T-helper 1 cell (primary cell): ENCODE results near the gene OLIG2.
A peak's percentile ranks its signal among the peaks of the same experiment; 100 is the strongest.

Experiments used
- DNase-seq, 5 donors: peaks; one replicate each; pipeline ENCODE4 v3.0.0-alpha.2; 2012 to 2020

Gene OLIG2

DNA sequence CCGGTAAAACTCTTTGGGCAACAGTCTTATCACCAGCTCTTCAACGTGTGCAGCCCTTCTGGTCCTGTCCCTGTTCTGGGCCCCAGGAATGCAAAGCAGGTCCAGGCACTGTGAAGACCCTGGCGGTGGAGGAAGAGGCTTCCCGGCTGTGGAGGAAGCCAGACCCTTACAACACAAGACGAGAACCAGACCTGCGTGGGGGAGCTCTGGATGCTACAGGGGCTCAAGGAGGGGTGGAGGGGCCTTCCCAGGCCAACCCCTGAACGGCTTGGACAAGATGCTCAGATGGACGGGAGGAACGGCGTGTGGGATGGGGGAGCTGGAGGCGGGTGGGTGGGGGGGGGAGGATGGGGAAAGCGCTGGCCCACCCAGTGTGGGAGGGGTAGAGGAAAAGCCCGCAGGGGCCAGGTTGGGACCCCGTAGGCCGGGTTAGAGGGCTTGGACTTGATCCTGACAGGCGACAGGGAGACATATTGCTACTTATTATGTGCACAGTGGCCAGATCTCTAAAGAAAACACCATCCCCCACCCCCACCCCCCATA, 5.1 kb upstream of the OLIG2 start:
- DNase-seq: no peak

DNA sequence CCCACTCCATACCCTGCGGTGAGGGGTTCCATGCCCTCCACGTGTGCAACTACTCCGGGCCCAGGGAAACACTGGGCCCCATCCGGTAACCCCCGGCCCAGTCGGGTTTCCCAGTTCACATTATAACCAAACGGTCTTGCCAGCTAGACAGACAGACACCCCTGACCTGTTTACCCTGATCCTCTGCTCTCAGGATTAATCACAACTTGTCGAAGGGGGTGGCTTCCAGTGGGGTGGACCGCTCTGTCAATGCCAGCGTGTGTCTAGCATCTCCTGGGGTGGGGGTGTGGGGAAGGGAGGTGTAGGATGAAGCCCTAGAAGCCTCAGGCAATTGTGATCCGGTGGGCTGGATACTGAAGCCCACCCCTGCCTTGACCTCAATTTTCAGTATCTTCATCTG, 4.6 kb upstream of the OLIG2 start:
- no peak for DNase-seq

DNA sequence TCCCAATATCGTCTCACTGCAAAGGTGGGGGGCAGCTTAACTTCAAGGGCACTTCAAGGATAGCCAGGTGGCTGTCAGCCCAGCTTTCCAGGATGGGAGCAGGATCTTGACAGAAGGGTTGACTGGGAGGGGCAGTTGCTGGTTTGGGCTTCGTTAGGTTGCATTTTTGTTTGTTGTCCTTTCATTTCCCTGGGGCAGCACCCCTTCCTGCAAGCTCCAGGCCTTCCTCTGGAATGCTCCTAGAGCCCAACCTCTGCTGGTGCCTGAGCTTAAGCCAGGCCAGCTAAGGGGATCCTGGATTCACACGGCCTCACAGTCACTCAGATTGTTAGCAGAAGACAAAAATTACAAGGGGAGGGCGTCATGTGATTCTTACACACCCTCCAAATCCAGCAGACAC, 4.1 kb upstream of the OLIG2 start:
- no peak for DNase-seq

DNA sequence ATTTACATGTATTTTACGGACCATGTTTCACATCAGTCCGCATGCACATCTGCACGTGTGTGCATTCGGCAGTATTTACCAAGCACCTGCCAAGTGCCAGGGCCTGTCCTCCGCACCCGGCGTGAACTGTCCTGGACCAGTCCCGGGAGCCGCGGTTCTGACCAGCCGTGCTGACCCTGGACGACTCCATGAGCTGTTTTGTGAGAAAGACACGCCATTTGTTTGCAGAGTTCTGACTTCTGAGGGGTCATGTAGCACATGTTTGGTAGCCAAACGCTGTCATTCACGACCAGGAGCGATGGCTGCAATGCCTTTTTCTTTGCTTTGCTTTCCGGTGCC, 3.3 kb upstream of the OLIG2 start:
- no peak for DNase-seq

DNA sequence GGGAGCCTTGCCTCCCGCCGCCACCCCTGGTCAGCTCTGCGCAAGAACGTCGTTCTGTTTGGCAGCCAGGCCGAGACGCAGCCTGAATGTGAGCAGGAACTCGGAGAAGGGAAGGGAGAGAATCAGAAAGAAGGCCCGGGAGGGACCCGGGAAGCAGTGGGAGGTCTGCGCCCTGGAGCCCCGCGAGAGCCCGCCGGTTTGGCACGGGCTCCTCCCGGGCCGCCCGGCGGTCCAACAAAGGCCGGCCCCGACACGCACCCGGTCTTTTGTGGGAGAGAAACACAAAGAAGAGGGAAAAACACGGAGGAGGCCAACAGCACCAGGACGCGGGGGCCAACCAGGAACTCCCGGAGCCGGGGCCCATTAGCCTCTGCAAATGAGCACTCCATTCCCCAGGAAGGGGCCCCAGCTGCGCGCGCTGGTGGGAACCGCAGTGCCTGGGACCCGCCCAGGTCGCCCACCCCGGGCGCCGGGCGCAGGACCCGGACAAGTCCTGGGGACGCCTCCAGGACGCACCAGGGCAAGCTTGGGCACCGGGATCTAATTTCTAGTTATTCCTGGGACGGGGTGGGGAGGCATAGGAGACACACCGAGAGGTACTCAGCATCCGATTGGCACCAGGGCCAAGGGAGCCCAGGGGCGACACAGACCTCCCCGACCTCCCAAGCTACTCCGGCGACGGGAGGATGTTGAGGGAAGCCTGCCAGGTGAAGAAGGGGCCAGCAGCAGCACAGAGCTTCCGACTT, 2.7 kb upstream of the OLIG2 start:
- no peak for DNase-seq

DNA sequence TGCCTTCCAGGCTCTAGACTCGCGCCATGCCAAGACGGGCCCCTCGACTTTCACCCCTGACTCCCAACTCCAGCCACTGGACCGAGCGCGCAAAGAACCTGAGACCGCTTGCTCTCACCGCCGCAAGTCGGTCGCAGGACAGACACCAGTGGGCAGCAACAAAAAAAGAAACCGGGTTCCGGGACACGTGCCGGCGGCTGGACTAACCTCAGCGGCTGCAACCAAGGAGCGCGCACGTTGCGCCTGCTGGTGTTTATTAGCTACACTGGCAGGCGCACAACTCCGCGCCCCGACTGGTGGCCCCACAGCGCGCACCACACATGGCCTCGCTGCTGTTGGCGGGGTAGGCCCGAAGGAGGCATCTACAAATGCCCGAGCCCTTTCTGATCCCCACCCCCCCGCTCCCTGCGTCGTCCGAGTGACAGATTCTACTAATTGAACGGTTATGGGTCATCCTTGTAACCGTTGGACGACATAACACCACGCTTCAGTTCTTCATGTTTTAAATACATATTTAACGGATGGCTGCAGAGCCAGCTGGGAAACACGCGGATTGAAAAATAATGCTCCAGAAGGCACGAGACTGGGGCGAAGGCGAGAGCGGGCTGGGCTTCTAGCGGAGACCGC, 2.0 kb upstream of the OLIG2 start:
- no peak for DNase-seq

DNA sequence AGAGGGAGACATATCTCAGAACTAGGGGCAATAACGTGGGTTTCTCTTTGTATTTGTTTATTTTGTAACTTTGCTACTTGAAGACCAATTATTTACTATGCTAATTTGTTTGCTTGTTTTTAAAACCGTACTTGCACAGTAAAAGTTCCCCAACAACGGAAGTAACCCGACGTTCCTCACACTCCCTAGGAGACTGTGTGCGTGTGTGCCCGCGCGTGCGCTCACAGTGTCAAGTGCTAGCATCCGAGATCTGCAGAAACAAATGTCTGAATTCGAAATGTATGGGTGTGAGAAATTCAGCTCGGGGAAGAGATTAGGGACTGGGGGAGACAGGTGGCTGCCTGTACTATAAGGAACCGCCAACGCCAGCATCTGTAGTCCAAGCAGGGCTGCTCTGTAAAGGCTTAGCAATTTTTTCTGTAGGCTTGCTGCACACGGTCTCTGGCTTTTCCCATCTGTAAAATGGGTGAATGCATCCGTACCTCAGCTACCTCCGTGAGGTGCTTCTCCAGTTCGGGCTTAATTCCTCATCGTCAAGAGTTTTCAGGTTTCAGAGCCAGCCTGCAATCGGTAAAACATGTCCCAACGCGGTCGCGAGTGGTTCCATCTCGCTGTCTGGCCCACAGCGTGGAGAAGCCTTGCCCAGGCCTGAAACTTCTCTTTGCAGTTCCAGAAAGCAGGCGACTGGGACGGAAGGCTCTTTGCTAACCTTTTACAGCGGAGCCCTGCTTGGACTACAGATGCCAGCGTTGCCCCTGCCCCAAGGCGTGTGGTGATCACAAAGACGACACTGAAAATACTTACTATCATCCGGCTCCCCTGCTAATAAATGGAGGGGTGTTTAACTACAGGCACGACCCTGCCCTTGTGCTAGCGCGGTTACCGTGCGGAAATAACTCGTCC, 1.3 kb upstream of the OLIG2 start:
- DNase-seq: no peak

DNA sequence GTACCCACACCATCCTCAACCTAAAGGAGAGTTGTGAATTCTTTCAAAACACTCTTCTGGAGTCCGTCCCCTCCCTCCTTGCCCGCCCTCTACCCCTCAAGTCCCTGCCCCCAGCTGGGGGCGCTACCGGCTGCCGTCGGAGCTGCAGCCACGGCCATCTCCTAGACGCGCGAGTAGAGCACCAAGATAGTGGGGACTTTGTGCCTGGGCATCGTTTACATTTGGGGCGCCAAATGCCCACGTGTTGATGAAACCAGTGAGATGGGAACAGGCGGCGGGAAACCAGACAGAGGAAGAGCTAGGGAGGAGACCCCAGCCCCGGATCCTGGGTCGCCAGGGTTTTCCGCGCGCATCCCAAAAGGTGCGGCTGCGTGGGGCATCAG, 638 bp upstream of the OLIG2 start:
- DNase-seq: no peak

DNA sequence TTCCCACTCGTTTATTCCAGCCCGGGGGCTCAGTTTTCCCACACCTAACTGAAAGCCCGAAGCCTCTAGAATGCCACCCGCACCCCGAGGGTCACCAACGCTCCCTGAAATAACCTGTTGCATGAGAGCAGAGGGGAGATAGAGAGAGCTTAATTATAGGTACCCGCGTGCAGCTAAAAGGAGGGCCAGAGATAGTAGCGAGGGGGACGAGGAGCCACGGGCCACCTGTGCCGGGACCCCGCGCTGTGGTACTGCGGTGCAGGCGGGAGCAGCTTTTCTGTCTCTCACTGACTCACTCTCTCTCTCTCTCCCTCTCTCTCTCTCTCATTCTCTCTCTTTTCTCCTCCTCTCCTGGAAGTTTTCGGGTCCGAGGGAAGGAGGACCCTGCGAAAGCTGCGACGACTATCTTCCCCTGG, 716 bp downstream of the OLIG2 start:
- DNase-seq: no peak

DNA sequence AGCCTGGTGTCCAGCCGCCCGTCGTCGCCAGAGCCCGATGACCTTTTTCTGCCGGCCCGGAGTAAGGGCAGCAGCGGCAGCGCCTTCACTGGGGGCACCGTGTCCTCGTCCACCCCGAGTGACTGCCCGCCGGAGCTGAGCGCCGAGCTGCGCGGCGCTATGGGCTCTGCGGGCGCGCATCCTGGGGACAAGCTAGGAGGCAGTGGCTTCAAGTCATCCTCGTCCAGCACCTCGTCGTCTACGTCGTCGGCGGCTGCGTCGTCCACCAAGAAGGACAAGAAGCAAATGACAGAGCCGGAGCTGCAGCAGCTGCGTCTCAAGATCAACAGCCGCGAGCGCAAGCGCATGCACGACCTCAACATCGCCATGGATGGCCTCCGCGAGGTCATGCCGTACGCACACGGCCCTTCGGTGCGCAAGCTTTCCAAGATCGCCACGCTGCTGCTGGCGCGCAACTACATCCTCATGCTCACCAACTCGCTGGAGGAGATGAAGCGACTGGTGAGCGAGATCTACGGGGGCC, 1.2 kb downstream of the OLIG2 start:
- DNase-seq: peak in 1 of 5 donors; percentile 15

DNA sequence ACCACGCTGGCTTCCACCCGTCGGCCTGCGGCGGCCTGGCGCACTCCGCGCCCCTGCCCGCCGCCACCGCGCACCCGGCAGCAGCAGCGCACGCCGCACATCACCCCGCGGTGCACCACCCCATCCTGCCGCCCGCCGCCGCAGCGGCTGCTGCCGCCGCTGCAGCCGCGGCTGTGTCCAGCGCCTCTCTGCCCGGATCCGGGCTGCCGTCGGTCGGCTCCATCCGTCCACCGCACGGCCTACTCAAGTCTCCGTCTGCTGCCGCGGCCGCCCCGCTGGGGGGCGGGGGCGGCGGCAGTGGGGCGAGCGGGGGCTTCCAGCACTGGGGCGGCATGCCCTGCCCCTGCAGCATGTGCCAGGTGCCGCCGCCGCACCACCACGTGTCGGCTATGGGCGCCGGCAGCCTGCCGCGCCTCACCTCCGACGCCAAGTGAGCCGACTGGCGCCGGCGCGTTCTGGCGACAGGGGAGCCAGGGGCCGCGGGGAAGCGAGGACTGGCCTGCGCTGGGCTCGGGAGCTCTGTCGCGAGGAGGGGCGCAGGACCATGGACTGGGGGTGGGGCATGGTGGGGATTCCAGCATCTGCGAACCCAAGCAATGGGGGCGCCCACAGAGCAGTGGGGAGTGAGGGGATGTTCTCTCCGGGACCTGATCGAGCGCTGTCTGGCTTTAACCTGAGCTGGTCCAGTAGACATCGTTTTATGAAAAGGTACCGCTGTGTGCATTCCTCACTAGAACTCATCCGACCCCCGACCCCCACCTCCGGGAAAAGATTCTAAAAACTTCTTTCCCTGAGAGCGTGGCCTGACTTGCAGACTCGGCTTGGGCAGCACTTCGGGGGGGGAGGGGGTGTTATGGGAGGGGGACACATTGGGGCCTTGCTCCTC, 1.9 kb downstream of the OLIG2 start:
- no peak for DNase-seq

DNA sequence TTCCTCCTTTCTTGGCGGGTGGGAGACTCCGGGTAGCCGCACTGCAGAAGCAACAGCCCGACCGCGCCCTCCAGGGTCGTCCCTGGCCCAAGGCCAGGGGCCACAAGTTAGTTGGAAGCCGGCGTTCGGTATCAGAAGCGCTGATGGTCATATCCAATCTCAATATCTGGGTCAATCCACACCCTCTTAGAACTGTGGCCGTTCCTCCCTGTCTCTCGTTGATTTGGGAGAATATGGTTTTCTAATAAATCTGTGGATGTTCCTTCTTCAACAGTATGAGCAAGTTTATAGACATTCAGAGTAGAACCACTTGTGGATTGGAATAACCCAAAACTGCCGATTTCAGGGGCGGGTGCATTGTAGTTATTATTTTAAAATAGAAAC, 2.5 kb downstream of the OLIG2 start:
- DNase-seq: no peak

DNA sequence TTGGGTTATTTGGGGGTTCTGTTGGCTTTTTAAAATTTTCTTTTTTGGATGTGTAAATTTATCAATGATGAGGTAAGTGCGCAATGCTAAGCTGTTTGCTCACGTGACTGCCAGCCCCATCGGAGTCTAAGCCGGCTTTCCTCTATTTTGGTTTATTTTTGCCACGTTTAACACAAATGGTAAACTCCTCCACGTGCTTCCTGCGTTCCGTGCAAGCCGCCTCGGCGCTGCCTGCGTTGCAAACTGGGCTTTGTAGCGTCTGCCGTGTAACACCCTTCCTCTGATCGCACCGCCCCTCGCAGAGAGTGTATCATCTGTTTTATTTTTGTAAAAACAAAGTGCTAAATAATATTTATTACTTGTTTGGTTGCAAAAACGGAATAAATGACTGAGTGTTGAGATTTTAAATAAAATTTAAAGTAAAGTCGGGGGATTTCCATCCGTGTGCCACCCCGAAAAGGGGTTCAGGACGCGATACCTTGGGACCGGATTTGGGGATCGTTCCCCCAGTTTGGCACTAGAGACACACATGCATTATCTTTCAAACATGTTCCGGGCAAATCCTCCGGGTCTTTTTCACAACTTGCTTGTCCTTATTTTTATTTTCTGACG, 3.1 kb downstream of the OLIG2 start:
- peak in 1 of 5 donors; percentile 15 for DNase-seq

DNA sequence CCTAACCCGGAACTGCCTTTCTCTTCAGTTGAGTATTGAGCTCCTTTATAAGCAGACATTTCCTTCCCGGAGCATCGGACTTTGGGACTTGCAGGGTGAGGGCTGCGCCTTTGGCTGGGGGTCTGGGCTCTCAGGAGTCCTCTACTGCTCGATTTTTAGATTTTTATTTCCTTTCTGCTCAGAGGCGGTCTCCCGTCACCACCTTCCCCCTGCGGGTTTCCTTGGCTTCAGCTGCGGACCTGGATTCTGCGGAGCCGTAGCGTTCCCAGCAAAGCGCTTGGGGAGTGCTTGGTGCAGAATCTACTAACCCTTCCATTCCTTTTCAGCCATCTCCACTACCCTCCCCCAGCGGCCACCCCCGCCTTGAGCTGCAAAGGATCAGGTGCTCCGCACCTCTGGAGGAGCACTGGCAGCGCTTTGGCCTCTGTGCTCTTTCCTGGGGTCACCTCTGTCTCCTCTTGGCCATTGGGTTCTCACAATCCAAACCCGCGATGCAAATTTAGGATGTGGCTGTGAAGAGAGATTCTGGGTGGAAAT, 3.7 kb downstream of the OLIG2 start:
- DNase-seq: no peak

DNA sequence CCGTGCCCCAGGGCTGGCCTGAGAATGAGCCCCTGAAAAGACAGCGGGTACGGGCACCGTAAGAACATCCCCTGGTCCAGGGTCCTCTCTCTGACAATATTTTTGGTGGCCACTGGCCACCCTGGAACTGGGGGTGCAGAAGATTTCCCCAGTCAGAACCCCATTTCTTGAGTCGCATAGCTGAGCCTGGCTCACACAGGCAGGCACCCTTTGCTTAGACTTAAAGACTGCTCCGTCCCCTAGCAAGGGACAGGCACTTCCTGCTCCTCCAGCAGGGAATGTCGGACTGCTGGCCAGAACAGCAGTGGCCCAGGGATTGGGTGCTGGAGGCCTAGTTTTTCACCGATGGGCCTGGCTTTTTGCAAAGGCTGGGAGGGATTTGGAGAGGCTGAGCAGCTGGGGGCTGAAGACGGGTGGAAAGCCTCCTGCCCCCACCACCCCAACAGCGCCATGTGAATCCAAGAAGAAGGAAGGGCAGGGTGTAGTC, 4.3 kb downstream of the OLIG2 start:
- no peak for DNase-seq

DNA sequence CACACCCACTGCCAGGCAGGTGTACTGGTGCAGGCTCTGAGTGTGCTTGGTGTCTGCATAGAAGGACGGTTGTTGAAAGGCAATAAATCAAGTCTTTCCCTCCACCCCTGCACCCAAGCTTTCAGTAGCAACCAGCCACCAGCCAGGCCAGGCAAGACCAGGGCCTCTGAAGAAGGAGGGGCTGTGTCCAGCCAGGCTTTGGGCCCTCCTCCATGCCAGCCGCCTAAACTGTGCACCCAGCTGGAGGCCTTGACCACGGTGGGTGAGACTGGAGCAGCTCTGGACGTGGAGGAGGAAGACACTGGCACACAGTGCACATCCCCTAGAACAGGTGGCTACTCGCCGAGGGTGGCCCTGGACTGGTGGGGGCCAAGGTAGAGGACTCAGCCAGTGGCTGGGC, 4.9 kb downstream of the OLIG2 start:
- DNase-seq: no peak

DNA sequence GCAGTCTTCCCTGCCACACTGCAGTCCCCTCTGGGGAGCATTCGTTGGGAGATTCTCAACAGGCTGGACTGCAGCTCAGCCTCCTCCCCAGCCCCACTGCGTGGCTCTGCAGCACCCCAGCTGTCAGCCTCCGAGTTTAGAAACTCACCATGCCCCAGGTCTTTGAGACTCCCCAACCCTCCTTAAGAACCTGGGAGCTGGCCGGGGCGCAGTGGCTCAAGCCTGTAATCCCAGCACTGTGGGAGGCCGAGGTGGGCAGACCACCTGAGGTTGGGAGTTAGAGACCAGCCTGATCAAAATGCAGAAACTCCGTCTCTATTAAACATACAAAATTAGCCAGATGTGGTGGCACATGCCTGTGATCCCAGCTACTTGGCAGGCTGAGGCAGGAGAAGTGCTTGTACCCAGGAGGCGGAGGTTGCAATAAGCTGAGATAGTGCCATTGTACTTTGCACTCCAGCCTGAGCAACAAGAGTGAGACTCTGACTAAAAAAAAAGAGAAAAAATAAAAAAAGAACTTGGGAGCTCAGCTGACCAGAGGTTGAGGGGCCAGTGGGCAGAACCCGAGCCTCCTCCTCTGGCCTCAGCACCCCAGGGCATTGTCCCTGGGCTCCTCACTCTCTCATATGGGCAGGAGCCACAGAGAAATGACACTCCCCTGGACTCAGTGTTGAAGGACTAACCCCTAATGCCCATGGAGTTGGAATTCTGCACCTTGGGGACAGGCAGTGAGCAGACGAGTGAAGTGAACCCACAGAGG, 5.6 kb downstream of the OLIG2 start:
- DNase-seq: no peak

DNA sequence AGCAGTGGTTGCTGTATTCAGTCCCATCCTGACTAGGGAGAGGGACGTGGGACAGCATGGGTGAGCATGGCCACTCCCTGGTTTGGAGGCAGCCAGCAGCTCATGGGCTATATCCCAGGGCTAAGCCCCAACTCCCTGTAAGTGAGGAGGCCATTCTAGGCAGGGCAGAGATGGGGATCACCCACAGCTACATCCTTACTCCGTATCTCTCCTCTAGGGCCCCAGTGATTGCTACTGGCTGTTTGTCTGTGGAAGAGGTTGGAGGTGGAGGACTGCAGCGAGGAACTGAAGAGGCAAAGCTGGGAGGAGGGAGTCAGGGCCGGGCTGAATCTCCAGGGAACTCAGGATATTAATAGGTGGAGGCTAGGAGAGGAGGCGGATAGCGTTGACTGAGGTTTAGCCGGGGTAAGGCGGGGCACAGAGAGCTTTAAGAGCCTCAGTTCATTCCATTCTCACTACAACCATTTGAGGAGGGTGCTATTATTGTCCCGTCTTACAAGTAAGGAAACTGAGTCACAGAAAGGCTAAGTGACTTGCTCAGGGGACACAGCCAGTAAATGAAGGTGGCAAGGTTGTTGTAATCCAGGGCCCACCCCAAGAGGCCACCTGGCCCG, 6.8 kb downstream of the OLIG2 start:
- no peak for DNase-seq

DNA sequence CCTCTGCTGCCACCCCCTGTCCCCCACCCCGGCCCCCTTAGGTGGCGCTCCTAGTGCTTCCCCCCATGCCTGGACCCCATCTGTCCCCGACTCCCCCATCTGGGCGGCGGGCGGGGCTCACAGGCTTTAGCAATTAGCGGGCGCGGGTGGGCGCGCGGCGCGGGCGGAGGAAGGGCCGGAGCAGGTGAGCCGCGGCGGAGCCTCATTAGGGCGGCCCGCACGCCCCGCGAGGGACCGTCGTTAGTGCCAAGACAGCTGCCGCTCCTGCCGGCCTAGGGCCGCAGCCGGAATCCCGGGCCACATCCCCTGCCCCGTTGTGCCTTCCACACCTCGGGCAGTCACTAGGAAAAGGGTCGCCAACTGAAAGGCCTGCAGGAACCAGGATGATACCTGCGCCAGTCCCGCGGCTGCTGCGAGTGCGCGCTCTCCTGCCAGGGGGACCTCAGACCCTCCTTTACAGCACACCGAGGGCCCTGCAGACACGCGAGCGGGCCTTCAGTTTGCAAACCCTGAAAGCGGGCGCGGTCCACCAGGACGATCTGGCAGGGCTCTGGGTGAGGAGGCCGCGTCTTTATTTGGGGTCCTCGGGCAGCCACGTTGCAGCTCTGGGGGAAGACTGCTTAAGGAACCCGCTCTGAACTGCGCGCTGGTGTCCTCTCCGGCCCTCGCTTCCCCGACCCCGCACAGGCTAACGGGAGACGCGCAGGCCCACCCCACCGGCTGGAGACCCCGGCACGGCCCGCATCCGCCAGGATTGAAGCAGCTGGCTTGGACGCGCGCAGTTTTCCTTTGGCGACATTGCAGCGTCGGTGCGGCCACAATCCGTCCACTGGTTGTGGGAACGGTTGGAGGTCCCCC, 7.6 kb downstream of the OLIG2 start:
- DNase-seq: no peak
